ENCODE measurements around the gene VRK1.

The VRK1 gene

DNA sequence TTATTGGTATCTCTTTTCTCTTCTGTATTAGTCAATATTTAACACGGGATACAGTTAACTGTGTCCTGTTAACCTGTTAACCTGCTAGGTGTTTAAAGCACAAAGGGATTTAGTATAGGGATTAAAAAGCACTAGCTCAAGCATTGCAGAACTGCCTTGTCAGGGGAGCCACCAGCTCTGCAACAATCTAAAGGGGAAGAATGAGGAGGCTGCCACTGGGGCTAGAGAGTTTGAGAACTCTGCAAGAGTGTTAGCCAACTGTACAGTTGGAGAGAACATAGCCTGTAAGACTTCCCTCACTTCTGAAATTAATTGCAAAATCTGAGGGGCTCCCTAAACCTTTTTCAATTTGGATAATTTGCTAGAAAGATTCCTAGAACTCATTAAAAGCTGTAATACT, 6.5 kb upstream of the VRK1 start:
- no peak for DNase-seq (ENCODE audit: low read depth, low spot score)

DNA sequence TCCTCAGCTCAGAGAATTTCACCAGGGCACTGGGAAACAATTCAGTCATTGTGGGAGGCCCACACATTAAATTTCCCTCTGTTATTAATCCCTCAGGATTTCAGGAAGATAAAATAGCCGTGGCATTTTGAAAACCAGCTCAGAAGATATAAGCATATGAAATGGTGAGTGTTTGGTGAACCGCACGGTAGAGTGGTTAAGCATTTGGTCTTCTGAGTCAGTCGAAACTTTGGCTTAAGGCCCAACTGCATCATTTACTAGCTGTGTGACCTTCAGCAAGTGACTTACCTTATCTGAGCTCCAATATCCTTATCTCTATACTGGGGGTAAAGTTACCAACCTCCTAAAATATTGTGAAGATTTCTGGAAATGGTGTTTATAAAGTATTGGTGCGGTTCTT, 5.2 kb upstream of the VRK1 start:
- DNase-seq (ENCODE audit: low read depth, low spot score): peak; percentile 28

DNA sequence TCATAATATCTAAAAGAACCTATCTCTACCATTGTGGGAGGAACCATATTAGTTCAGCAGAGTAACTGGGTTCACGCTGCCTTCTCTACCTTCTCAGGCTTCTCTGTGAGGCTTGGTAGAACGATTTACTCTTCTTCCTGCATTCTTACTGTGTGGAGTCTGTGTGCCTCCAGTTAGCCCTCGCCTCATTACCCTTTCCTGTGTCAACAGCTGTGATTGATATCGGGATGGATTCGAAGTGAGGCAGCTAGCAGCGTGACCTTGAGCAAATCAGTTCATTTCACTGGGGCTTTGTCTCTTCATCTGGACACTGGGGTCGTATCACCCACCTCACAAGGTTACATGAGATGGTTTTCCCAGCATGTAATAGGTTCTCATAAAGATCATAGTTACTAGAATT, 4.6 kb upstream of the VRK1 start:
- no peak for DNase-seq (ENCODE audit: low read depth, low spot score)

DNA sequence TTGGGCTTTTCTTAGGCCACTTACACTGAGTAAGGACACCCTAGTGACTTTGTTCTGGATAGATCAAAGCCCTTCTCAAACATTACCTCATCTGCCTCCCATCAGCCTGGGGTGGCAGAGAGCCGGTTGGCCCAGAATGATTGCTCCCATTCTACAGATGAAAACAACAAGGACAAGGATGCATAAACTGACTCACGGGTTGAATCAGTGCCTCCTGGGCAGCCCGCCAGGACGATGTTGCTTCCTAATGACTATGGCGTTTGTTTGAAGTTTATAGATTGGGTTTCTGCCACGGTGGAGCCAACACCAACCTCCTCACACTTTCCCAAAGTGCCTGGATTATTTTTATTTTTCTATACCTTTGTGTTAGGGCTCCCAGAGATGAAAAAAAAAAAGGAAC, 3.6 kb upstream of the VRK1 start:
- DNase-seq (ENCODE audit: low read depth, low spot score): no peak

DNA sequence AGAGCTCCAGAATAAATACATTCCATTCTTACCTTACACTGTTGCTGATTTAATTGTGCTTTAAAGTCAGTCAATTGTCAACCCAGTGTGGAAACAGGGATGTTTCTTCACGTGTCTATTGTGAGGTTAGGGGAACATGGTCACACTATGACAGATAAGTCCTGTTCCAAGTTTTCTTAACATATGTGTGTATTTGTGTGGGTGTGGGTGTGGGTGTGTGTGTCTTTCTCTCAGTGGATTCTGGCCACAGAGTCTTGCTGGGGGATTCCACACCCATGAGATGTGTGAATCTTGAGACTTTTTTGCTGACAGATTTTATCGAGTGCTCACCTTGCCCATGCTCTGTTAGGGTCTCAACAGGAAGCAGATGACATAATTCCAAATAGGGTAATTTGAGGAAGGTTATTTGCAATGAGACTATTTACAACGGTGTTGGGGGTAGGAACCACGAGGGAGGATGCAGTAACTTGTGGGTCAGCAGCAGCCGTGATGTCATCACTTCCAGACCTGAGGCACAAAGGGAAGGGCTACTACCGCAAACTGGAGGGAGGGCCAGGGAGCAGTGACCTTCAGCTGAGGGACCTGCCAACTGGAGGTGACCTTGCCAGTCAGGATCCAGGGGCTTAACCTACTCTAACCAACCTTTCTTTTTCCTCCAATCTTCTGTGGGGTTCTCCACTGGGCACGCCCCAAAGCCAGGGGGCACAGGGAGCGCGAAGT, 1.9 kb upstream of the VRK1 start:
- DNase-seq (ENCODE audit: low read depth, low spot score): no peak

- peak; percentile 53 for DNase-seq (ENCODE audit: low read depth, low spot score)
Measured at GRCh38 chr14:96797582-96798349, 584 bp downstream of the VRK1 start.

DNA sequence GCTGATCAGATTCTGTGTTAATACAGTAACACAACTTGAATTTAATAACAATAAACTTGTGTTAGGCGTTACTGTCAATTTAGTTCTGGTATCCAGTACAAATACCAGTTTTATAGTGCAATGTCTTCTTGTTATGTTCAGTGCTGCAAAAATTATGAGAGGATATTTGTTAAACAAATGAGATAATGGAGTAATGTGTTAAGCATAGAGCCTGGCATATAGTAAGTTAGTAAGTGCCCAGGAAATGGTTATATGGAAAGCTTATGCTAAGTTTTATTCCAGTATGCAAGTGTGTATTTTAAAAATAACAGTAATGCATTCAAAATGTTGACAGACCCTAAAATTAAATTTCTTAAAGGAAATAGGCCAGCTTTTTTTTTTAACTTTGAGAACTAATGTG, 1.8 kb downstream of the VRK1 start:
- DNase-seq (ENCODE audit: low read depth, low spot score): no peak

- DNase-seq (ENCODE audit: low read depth, low spot score): no peak
Measured at GRCh38 chr14:96799489-96800054, 2.4 kb downstream of the VRK1 start.

- DNase-seq (ENCODE audit: low read depth, low spot score): no peak
Measured at GRCh38 chr14:96801931-96802330, 4.7 kb downstream of the VRK1 start.

DNA sequence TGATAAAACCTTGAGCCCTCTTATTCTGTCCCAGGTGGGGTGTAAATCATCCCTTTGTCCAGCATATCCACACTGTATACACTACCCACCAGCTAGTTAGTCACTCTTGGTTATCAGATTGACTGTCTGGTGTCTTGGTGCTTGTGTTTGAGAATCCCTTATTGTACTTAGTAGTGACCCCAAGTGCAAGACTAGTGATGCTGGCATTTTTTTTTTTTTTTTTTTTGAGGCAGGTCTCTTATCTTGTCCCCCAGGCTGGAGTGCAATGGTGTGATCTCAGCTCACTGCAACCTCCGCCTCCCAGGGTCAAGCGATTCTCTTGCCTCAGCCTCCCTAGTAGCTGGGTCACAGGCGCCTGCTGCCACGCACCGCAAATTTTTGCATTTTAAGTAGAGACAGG, 5.8 kb downstream of the VRK1 start:
- DNase-seq (ENCODE audit: low read depth, low spot score): no peak

DNA sequence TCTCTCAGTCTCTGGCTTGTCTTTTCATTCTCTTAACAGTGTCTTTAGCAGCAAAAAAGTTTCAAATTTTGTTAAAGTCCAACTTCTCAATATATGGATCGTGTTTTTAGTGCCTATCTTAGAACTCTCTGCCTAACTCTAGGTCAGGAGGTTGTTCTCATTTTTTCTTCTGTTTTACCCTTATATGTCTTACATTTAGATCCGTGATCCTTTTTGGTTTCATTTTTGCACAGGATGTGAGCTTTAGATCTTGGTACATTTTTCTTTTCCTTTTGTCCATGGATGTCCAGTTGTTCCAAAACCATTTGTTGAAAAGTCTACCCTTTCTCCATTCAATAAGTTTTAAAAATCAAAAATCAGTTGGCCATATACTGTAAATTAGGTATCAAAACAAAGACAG, 6.8 kb downstream of the VRK1 start:
- DNase-seq (ENCODE audit: low read depth, low spot score): no peak

DNA sequence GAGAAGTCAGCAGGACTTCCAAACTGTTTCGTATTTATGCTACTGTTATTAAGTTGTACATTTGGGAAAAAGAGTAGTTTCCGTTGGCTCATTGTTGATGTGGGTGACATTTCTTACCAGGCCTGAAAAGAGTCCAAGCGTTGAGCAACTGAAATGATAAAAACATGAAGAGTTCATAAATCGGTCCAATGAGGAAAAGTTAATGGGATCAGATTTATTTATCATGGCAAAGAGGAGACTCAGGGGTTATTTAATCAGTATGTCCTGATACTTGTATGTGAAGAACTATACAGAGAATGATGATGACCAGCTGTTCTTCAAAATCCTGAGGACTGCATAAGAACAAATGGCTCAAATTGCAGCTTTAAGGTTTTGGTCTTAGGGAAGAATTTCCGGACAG, 7.7 kb downstream of the VRK1 start:
- DNase-seq (ENCODE audit: low read depth, low spot score): no peak

- DNase-seq (ENCODE audit: low read depth, low spot score): no peak
Measured at GRCh38 chr14:96805956-96806355, 8.8 kb downstream of the VRK1 start.

DNA sequence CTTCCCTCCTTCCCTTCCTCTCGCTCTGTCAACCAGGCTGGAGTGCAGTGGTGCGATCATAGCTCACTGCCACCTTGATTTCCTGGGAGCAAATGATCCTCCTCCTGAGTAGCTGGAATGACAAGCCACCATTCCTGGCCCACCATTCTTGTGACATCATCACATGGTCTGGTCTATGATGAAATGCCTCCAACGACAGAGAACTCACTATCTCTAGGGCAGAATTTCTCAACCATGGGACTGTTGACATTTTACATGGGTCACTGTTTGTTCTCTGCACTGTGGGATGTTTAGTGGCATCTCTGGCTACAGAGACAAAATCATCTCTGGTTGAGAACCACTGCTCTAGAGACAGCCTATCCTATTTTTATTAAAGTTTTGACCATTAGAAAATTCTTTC, 9.7 kb downstream of the VRK1 start:
- DNase-seq (ENCODE audit: low read depth, low spot score): no peak

DNA sequence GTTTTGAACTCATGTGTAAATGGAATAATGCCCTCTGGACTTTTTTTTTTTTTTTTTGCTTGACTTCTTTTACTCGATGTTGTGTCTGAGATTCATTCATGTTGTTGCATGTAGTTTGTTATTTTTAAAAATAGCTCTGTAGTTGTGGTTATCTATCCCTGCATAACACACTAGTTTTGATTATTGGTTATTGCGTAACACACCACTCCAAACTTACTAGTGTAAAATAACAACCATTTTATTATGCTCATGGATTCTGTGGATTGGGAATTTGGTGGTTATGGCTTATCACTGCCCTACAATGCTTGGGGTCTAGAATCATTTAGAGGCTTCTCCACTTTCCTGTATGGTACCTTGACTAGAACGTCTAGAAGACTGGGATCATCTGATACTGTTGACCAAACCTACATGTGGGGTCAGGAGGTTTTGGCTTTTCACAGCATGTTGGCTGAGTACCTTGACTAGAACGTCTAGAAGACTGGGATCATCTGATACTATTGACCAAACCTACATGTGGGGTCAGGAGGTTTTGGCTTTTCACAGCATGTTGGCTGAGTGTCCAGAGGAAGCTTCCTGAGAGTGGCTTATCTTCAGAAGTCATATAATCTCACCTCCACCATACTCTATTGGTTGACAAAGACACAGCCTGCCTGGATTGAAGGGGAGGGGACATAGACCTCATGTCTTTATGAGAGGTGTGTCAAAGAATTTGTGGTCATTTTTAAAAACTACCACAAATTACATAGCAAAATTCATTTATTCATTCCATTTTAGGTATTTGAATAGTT, 11.6 kb downstream of the VRK1 start:
- DNase-seq (ENCODE audit: low read depth, low spot score): no peak

DNA sequence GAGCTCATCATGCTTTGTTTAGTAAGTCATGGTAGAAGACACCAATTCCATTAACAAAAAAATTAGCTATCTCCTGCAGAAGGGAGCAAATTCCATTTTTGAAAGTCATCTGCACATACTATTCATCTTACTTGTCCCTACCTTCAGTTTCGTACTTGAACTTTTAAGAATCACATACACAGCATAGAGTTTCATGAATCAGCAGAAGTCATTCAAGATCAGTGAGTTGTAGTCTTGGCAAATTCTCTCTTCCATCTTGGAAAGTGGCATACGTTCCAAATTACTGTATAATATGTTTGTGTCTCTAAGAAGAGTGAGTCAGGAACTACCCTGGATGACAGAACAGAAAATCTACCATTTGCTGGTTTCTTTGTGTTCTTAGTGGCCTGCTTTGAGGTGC, 14.1 kb downstream of the VRK1 start:
- peak; percentile 40 for DNase-seq (ENCODE audit: low read depth, low spot score)

- no peak for DNase-seq (ENCODE audit: low read depth, low spot score)
Measured at GRCh38 chr14:96811985-96812667, 14.9 kb downstream of the VRK1 start.

DNA sequence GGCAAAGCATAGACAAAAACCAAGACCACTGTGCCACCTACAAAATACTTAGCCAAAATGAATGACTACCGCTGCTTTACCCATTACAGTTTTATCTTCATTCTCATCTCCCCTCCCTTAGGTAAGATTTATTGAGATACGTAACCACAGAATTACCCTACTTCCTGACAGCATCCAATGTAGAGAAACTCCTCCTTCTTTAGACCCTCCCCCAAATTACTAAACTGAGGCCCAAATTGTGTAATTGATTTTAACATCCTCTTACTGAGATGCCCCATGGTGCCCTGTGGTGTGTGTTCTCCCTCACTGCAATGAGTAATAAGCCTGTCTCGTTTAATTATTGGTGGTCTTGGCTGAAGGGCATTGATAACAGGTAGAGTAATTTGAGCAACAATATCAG, 19.1 kb downstream of the VRK1 start:
- DNase-seq (ENCODE audit: low read depth, low spot score): no peak

- DNase-seq (ENCODE audit: low read depth, low spot score): no peak
Measured at GRCh38 chr14:96817750-96818666, 20.8 kb downstream of the VRK1 start.

GRCh38 chr14:96821501-96821900, 24.3 kb downstream of the VRK1 start:
- DNase-seq (ENCODE audit: low read depth, low spot score): peak; percentile 16

- no peak for DNase-seq (ENCODE audit: low read depth, low spot score)
Measured at GRCh38 chr14:96823652-96824051, 26.5 kb downstream of the VRK1 start.
